T-helper 1 cell treated with Interleukin-12 subunit alpha and Interleukin-12 subunit beta and Interleukin-4 antibody, amounts not matched to agents 30 ng/mL and 1 ng/mL, for 36 hours (primary cell): ENCODE measurements around the gene ATP6V0E1. TPM values are rescaled to one million over a fixed set of nuclear protein-coding genes. Genes with fewer than 3 reads are reported as not detected.
"Not testable (repeated sequence)": the region's sequence is repeated elsewhere in the genome, so short reads cannot be mapped to it uniquely, and the experiment has no call there.

ENCODE experiments used
- intact Hi-C: fragments of 100-400 bp; cut with micrococcal nuclease; formaldehyde crosslinking; loops from one replicate; pipeline ENCODE4 v1.15.1; 2024
- total RNA-seq: library from RNA; stranded (reverse); gene quantifications from 2 replicates; pipeline ENCODE4 v1.2.3, GENCODE V29; 2022

Gene ATP6V0E1
- total RNA-seq, 1 donor from 2014 or later = 193 TPM

DNA sequence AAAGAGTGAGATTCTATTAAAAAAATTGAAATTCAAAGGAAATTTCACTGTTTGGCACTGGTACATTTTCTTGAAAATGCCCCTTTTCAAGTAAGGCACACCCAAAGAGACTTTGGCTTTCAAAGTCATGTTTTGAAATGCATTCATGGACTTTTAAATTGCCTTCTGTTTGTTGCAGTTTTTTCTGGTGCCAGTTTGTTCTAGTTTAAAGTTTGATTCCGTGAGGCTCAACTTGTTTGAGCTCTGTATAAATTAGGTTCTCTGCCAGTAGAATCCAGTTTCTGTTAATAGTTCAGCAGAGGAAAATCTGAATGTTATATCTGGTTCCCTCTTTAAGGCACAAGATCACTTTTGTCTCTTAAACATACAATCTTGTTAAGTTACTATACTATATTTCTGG is 16.4 kb downstream of the ATP6V0E1 start:
- intact Hi-C loops = no loop called here

DNA sequence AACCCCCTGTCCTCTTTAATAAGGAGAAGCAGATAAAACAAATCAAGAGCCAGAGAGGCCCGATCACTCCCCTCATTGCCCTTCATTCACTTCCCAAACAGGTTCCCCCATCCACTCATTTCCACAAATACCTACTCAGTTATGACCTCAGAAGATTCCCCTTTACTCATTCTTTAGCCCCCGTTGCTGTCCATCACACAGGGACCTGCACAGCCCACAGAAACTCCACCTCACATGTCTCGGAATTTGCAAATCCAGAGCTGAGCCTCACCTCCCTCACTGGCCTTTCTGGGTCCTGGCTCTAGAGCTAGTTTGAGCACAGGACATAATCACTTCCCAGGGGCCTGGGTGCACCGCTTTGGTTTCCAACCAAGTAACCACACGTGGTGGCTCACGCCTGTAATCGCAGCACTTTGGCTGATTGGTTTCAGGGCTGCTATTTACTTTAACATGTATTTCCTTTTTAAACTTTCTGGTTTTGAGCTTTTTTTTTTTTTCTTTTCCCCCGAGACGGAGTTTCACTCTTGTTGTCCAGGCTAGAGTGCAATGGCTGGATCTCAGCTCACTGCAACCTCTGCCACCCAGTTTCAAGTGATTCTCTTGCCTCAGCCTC is 17.8 kb downstream of the ATP6V0E1 start:
- intact Hi-C loops = no loop called here

DNA sequence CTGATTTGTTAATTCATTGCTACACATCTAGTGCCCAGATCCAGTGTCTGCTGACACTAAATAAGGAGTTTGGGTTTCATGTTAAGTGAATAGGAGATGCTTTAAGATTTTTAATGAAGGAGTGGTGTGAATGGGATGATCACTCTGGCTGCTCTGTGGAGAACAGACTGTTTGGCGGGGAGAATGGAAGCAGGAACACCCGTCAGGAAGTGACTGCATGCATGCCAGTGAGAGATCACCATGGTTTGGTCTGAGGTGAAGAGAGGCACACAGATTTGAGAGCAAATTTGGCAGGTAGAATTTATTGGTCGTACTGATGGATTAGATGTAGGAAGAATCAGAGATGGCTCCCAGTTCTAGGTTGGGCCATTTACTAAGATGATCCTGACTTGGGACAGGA is 19.8 kb downstream of the ATP6V0E1 start:
- intact Hi-C loops = no loop called here

DNA sequence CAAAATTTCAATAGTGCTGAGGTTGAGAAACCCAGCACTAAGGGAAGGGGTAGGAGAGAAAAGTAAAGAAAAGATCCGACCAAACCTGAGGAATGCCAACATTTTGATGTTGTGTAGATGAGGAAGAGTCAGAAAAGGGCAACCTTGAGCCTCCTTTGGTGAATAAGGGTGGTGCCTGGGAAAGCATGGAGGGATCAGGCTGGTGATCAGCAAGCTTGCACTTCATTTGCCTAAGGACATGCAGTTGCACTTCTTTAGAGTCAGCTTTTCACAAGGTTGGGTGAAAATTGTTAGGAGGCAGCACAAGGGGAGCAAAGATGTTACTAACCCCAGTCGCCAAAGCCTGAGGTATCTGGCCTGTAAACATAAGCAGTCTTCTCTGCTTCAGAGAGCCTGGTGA is 20.4 kb downstream of the ATP6V0E1 start:
- intact Hi-C loops = no loop called here

DNA sequence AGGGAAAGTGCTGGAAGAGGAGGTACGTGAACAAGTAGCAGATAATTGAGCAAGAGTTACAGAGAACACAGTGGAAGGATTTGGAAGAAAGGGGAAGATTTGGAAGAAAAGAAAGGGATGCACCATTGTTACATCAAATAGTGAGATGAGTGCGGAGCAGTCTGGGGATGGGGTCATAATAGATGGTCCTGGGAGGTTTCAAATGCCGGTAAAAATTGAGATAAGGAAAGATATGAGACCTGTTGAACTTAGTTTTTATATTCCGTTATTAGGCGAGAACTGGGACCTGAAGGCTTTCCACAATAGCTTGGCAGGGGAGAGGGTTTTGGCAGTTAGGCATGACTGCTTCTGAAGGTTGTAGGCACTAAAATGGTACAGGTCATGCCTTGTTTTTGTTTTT is 20.9 kb downstream of the ATP6V0E1 start:
- intact Hi-C loops = no loop called here

DNA sequence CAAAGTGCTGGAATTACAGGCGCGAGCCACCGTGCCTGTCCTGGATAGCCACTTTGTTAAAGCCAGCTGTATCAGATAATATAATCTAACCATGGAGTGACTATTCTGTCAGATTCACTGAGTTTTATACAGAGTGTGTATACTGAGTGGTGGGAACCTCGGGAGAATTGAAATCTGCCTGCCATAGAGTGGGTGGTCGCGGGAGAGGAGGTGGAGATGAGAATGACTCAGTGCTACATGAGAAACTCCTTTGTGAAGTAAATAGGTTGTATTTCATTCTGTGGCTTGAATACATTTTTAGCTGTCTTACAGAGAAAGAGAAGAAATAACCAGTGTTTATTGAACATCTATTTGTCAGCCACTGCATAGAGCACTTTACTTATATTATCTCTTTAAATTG is 26.4 kb downstream of the ATP6V0E1 start:
- intact Hi-C loops = no loop called here

DNA sequence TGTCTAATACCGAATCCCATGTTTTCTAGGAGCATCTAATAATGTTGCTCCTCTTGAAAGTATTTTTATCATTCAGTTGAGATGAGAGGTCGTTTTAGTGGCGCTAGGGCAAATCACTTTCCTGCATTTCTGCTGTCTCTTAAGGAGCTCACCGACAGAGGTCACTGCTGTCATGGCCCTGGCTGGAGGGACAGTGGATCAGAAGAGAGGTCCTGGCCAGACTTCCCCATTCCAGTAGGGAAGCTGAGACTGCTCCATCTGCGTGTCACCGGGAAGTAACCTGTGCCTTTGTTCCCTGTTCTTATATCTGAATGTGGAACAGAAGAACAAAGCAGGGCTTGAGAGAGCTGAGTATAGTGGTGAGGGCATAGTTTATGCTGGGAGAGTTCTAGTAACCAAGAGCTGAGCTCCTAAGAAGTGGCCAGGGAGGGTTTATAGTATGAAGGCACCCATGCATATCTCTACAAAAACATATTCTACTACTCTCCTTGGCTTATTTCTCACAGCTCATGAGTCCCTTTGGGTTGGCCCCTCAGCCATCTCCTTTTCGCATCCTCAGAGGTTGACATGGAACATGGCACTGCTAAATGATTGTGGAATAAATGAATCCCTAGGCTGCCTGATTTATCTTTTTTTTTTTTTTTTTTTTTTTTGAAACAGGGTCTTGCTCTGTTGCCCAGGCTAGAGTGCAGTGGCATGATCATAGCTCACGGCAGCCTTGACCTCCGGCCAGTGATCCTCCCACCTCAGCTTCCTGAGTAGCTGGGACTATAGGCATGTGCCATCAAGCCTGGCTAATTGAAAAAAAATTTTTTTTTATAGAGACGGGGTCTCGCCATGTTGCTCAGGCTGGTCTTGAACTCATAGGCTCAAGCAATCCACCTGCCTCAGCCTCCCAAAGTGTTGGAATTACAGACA is 27.2 kb downstream of the ATP6V0E1 start:
- intact Hi-C loops = no loop called here

DNA sequence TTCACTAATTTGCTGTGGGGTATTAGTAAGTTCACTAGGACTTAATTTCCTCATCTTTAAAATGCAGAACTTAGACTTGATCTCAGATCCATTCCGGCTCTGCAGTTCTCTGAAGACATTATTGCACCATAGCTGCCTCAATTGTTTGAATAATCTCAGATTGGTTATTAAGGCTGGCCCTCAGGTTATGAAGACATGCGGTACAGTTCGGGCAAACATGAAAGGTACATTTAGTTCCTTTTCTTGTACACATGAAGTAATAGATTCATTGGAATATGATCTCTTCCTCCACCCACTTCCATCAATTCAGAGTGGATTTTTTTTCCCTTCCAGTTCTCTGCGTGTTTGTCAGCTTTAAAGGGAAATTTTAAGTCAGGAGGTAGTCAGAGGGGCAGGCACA is 28.0 kb downstream of the ATP6V0E1 start:
- intact Hi-C loops = no loop called here

DNA sequence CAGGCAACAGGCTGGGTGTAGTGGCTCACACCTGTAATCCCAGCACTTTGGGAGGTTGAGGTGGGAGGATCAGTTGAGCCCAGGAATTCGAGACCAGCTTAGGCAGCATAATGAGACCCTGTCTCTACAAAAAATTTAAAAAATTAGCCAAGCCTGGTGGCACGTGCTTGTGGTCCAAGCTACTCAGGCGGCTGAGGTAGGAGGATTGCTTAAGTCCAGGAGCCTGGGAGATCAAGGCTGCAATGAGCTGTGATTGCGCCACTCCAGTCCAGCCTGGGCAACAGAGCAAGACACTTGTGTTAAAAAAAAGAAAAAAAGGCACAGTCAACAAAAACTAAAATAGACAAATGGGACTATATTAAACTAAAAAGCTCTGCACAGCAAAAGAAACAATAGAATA is 29.3 kb downstream of the ATP6V0E1 start:
- intact Hi-C loops = no loop called here

DNA sequence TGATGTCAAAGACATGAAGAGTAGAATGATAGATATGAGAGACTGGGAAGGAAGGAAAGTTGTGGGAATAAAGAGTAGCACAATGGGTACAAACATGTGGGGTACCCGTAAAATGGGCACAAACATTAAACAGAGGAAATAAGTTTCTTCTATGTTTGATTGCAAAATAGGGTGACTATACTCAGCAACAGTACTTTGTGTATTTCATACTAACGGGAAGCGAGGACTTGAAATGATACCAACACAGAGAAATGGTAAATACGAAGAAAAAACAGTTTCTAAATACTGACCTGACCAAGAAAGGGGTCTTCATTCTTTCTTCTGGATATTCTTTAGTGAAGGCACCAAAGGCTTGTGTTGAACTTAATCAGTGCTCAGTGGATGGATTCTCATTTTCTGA is 31.1 kb downstream of the ATP6V0E1 start:
- intact Hi-C loops = no loop called here

DNA sequence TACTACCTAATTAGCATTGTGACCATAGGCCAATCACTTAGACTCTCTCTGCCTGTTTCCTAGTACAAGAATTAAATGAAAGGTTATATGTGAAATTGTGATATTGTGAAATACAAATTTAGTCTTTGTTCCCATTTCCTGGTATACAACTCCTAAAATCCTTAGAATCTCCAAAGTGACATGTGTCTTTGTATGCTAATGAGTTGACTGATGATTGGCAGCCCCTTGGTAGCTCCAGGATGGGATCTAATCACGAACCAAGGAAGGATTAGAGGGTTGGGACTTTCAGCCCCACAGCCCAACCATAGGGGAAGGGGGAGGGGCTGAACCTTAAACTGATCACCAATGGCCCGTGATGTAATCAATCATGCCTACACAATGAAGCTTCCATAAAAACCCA is 31.6 kb downstream of the ATP6V0E1 start:
- intact Hi-C loops = no loop called here

DNA sequence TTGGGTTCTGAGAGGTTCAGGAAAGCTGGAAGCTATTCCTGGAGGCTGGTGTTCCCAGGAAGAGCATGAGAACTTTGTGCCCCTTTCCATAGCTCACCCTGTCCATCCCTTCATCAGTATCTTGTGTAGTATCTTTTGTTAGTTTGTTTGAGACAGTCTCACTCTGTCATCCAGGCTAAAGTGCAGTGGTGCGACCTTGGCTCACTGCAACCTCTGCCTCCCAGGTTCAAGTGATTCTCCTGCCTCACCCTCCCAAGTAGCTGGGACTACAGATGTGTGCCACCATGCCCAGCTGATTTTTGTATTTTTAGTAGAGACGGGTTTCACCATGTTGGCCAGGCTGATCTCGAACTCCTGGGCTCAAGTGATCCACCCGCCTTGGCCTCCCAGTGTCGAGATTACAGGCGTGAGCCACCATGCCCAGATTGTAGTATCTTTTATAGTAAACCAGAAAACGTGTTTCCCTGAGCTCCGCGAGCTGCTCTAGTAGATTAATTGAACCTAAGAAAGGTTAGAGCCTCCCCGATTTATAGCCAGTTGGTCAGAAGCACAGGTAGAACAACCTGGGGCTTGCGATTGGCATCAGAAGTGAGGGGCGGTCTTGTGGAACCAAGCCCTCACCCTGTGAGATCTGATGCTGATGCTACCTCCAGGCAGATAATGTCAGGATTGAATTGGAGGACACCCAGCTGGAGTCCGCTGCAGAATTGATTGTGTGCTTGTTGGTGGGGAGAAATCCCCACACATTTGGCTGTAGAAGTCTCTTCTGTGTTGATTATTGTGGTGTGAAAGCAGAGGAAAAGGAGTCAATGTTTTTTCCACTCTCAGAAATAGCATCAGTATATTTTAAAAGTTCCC is 32.3 kb downstream of the ATP6V0E1 start:
- intact Hi-C loops = no loop called here

DNA sequence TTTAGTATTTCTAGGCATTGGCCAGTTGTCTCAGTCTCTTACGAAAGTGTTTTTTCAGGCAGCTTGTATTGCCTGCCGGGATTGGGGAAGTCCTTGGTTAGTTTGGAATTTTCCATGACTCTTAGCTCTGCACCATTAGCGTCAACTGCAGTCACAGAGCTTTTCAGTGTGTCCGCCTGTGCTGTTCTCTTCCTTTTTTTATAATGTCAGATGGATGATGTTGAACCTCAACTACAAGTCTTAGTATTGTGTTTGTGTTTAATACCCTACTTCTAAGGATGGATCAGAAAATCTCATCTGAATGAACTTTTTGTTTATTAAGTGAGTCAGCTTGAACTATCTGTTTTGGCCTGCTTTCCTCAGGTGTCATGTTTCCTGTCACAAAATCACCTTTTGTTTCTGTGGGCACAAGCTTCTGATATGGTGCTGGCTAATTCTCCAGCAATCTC is 33.1 kb downstream of the ATP6V0E1 start:
- intact Hi-C loops = no loop called here

DNA sequence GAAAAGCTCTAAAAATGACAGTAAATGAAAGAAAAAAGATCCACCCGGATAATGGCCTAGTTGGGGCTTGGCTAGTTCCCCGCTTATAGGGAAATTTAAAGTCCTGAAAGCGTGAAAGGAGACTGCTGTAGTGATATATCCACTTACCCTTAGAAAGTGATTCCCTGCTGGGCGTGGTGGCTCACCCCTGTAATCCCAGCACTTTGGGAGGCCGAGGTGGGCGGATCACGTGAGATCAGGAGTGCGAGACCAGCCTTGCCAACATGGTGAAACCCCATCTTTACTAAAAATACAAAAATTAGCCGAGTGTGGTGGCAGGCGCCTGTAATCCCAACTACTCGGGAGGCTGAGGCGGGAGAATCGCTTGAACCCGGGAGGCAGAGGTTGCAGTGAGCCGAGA is 33.5 kb downstream of the ATP6V0E1 start:
- intact Hi-C loops = not testable (repeated sequence)

DNA sequence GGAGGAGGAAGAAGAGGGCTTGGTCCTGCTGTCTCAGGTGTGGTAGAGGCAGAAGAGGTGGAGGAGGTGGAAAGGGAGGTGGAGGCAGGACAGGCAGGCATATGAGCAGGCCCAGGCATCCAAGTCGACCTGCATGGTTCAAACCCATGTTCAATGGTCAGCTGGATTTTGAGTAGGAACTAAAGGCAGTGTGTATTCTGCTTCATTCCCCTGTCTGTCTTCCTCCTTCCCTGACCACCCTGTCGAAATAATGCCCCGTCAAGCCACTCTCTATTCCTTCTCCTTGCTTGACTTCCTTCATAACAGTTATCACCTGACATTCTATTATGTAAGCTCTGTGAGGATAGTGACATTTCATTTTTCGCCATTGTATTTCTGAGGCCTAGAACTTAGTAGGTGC is 34.8 kb downstream of the ATP6V0E1 start:
- intact Hi-C loops = no loop called here

DNA sequence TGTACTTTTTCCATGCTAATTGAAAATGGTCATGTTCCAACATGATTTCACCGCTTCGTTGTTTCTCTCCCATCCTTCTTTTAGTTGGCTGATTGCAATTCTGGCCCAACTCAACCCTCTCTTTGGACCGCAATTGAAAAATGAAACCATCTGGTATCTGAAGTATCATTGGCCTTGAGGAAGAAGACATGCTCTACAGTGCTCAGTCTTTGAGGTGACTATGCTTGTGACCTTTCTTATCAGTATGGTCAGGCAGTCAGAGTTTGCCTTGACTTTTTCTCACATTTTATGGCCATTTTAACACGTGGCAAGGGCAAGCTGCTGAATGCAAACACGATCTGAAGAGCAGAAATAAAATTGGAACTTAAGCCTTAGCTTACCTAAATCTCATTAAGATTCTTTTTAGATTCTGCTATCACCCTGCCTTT is 36.6 kb downstream of the ATP6V0E1 start:
- intact Hi-C loops = no loop called here

DNA sequence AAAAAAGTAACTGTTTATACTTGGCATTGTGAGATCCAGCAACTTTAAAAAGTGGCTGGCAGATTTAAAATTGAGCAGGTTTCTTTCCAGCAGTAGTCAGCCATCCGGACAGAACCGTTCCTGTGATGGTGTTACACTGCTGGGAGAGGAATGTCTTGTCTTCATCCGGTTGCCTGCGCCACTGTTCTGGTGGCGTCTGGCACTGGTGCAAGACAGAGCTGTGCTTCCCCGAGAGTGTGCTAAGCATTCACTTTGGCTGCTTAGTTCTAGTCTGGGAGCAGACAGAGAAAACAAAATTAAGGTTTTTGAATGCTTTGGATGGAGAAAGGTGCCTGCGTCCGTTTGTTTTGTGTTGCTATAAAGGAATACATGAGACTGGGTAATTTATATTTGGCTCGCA is 37.1 kb downstream of the ATP6V0E1 start:
- intact Hi-C loops = no loop called here

DNA sequence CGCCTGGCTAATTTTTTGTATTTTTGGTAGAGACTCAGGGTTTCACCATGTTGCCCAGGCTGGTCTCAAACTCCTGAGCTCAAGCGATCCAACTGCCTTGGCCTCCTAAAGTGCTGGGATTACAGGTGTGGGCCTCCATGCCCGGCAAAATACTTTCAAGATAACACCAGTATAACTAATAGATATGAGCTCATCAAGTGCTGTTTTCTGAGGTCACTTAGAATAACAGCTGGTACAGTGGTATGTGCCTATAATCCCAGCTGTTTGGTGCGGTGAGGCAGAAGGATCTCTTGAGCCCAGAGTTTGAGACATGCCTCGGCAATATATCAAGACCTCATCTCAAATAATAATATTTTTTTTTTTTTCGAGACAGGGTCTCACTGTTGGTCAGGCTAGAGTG is 42.1 kb downstream of the ATP6V0E1 start:
- intact Hi-C loops = no loop called here

DNA sequence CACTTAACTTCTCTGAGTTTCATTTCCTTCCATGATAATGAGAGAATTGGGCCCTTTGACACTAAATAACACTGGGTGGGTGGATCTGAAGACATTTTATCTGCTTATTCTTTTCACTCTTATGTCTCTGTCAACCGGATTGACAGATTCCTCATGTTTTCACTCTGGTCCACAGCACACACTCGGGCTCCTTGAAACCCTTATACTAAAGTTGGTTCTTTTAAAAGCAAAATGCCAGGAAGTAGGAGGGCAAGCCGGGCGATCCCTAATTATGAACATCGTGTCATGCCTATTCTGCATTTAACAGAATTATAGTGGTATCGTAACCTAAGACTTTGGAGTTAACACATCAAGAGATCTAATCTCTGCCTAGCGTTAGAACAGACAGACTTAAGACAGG is 44.3 kb downstream of the ATP6V0E1 start:
- intact Hi-C loops = no loop called here

DNA sequence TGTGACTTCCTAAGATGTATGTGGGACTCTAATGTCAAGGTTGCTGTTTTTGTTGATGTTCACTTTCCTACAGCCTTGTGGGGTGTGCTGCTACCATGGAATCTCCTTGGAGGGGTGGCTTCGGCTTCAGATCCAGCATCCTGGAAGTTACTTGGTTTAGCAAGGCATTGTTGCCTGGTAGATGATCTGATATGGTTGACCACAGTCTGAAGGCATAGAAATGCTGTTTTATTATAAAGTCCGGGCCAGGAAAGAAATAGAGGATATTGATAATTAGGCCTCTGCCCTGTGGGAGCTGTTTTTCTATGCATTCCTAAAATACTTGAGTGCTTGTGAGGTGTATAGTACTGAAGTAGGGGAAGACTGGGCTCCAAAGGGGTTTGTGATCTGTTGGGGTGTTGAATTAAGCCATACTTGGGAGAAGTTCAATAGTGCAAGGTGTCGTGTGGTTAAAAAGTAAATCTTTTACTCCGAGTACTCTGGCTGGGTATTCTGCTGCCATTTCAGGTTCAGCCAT is 45.3 kb downstream of the ATP6V0E1 start:
- intact Hi-C loops = no loop called here

DNA sequence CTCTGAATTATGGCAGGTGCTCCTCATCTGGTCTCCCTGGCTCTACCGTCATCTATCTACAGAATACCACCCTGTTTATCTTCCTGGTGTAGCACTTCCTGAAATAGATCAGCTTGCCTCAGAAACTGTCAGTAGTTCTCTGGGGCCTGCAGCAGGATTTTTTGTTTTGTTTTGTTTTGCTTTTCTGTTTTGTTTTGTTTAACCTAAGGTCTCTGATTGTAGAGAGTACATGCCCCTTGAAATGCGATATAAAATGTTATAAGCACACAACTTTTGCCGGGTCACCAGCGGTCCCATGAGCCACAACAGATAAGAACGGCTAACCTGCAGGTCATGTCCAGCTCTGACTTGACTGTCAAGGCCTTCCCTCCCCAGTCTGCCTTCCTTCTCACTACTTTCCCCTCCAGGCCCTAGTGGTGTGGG is 45.9 kb downstream of the ATP6V0E1 start:
- intact Hi-C loops = no loop called here

DNA sequence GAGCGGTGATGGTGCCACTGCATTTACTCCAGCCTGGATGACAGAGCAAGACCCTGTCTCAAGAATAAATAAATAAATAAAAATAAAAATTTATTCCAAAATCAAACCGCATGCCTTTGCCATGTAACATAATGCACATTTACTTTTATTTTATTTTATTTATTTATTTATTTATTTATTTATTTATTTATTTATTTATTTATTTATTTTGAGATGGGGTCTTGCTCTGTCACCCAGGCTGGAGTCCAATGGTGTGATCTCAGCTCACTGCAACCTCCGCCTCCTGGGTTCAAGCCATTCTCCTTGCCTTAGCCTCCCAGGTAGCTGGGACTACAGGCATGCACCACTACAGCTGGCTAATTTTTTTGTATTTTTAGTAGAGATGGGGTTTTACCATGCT is 48.5 kb downstream of the ATP6V0E1 start:
- intact Hi-C loops = not testable (repeated sequence)
